Panc1 (cell line): ENCODE results near the gene NTNG1. TPM values are rescaled to one million over a fixed set of nuclear protein-coding genes. Genes with fewer than 3 reads are reported as not detected.

Experiments used
- ATAC-seq: fragments of 200-7000 bp; cut with Tn5 transposase; 2 replicates; pipeline ENCODE4 v1.9.1; 2020; ENCODE audit warnings: mild to moderate bottlenecking, moderate library complexity
- BruUV-seq: library from RNA; stranded (reverse); fragments of 400-500 nt; replicated peaks from 2 replicates; lab custom pipeline; 2021; lab: Mats Ljungman, UMichigan
- CTCF ChIA-PET: fragments of 300-600 bp; sonication (Branson Sonifier 250); formaldehyde crosslinking; loops from one replicate; lab custom pipeline; 2022; ENCODE audit warnings: antibody characterized with exemption; lab: Charles Lee
- POLR2A ChIA-PET: fragments of 300-600 bp; sonication (Branson Sonifier 250); formaldehyde crosslinking; loops from one replicate; lab custom pipeline; 2022; ENCODE audit warnings: antibody characterized with exemption; lab: Charles Lee
- DNase-seq: peaks from one replicate; pipeline ENCODE4 v3.0.0-alpha.2; 2010; ENCODE audit warnings: low read depth, low spot score
- H3K27ac ChIP-seq: 2 replicates; pipeline ENCODE4 v1.5.1; 2011; ENCODE audit warnings: mild to moderate bottlenecking, low read length, inconsistent platforms
- H3K27me3 ChIP-seq: fragments of 200-500 bp; sonication (Bioruptor generic); 2 replicates; pipeline ENCODE4 v1.6.0; 2014; ENCODE audit warnings: low read length, inconsistent platforms; ENCODE audit not compliant: control insufficient read depth, insufficient read depth
- H3K36me3 ChIP-seq: fragments of 200-500 bp; sonication (Bioruptor generic); 2 replicates; pipeline ENCODE4 v1.5.1; 2014; ENCODE audit warnings: inconsistent platforms, mild to moderate bottlenecking, low read length, moderate library complexity; ENCODE audit not compliant: control insufficient read depth, insufficient read depth
- H3K4me1 ChIP-seq: 2 replicates; pipeline ENCODE4 v1.5.1; 2011; ENCODE audit warnings: inconsistent platforms, mild to moderate bottlenecking, low read length, moderate library complexity; ENCODE audit not compliant: control insufficient read depth, insufficient read depth
- H3K4me3 ChIP-seq, 2 experiments: 2 replicates each; pipeline ENCODE4 v1.5.1; 2011 to 2012; ENCODE audit warnings: low read depth in 2 of 2, low read length in 2 of 2, mild to moderate bottlenecking in 2 of 2, inconsistent platforms in 1 of 2, moderate library complexity in 1 of 2
- H3K9me3 ChIP-seq: fragments of 200-500 bp; sonication (Bioruptor generic); 2 replicates; pipeline ENCODE4 v1.5.1; 2014; ENCODE audit warnings: low read depth, mild to moderate bottlenecking, inconsistent platforms, low read length, moderate library complexity; ENCODE audit not compliant: control insufficient read depth, insufficient read depth
- POLR2AphosphoS5 ChIP-seq: IDR thresholded peaks from 2 replicates; pipeline ENCODE4 v1.6.1; 2012; ENCODE audit warnings: mild to moderate bottlenecking, low read depth, low read length, moderate library complexity
- SIN3A ChIP-seq: IDR thresholded peaks from 2 replicates; pipeline ENCODE4 v1.6.1; 2012; ENCODE audit warnings: low read depth, mild to moderate bottlenecking, low read length, moderate library complexity, borderline replicate concordance; ENCODE audit not compliant: insufficient read depth
- TCF7L2 ChIP-seq: IDR thresholded peaks from 2 replicates; pipeline ENCODE4 v1.6.1; 2011; ENCODE audit warnings: mild to moderate bottlenecking, low read depth, low read length, inconsistent platforms
- in situ Hi-C: cut with HindIII; loops from 2 replicates; pipeline ENCODE4 v1.10.0; 2016; ENCODE audit warnings: low sequenced_read_pairs, low pct_unique_long_range_greater_than_20kb
- intact Hi-C: fragments of 100-400 bp; cut with micrococcal nuclease; formaldehyde crosslinking; loops from one replicate; pipeline ENCODE4 v1.10.0; 2022; ENCODE audit not compliant: unreplicated experiment
- total RNA-seq: library from RNA; stranded (reverse); gene quantifications from one replicate; pipeline ENCODE4 v1.2.1, GENCODE V29; 2021; ENCODE audit not compliant: unreplicated experiment
- TF ChIP-seq, protein P1 (sequence below), 2 experiments: IDR thresholded peaks; 2 replicates each; pipeline ENCODE4 v1.6.1; 2011 to 2012; ENCODE audit warnings: low read depth in 2 of 2, control low read depth in 1 of 2, low read length in 1 of 2, mild to moderate bottlenecking in 1 of 2, moderate library complexity in 1 of 2; ENCODE audit not compliant: insufficient read depth in 1 of 2
- TF ChIP-seq, protein P2 (sequence below): fragments of 450-650 bp; IDR thresholded peaks from 2 replicates; pipeline ENCODE4 v1.5.1; 2017; ENCODE audit warnings: mild to moderate bottlenecking

Gene NTNG1
- total RNA-seq, 1 experiment from 2014 or later, result 0.13 TPM

DNA sequence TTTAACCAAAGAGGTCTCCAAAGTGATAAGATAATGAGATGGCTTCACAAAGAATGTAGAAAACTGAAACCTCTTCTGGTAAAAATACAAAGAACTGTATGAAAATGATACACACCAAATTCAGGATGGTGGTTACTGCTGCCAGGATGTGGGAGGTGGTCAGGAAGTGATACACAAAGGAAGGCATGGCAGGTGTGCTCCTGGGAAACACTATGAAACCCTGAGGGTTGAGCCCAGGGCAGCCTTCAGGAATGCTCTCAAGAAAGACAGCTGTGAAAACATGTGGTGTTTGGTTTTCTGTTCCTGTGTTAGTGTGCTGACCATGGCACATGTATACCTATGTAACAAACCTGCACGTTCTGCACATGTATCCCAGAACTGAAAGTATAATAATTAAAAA lies 109.3 kb downstream of the NTNG1 start:
- no peaks in the 10 kb centered on the region for H3K27me3 ChIP-seq
- H3K4me1 ChIP-seq, result no peaks in the 10 kb centered on the region
- TF ChIP-seq, protein P1, sequence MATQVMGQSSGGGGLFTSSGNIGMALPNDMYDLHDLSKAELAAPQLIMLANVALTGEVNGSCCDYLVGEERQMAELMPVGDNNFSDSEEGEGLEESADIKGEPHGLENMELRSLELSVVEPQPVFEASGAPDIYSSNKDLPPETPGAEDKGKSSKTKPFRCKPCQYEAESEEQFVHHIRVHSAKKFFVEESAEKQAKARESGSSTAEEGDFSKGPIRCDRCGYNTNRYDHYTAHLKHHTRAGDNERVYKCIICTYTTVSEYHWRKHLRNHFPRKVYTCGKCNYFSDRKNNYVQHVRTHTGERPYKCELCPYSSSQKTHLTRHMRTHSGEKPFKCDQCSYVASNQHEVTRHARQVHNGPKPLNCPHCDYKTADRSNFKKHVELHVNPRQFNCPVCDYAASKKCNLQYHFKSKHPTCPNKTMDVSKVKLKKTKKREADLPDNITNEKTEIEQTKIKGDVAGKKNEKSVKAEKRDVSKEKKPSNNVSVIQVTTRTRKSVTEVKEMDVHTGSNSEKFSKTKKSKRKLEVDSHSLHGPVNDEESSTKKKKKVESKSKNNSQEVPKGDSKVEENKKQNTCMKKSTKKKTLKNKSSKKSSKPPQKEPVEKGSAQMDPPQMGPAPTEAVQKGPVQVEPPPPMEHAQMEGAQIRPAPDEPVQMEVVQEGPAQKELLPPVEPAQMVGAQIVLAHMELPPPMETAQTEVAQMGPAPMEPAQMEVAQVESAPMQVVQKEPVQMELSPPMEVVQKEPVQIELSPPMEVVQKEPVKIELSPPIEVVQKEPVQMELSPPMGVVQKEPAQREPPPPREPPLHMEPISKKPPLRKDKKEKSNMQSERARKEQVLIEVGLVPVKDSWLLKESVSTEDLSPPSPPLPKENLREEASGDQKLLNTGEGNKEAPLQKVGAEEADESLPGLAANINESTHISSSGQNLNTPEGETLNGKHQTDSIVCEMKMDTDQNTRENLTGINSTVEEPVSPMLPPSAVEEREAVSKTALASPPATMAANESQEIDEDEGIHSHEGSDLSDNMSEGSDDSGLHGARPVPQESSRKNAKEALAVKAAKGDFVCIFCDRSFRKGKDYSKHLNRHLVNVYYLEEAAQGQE (IDR thresholded peaks at IDR 0.05; ENCODE audit: insufficient read depth in 1 of 2, low read depth in 2 of 2, low read length in 1 of 2), result no peak
- TF ChIP-seq, protein P2, sequence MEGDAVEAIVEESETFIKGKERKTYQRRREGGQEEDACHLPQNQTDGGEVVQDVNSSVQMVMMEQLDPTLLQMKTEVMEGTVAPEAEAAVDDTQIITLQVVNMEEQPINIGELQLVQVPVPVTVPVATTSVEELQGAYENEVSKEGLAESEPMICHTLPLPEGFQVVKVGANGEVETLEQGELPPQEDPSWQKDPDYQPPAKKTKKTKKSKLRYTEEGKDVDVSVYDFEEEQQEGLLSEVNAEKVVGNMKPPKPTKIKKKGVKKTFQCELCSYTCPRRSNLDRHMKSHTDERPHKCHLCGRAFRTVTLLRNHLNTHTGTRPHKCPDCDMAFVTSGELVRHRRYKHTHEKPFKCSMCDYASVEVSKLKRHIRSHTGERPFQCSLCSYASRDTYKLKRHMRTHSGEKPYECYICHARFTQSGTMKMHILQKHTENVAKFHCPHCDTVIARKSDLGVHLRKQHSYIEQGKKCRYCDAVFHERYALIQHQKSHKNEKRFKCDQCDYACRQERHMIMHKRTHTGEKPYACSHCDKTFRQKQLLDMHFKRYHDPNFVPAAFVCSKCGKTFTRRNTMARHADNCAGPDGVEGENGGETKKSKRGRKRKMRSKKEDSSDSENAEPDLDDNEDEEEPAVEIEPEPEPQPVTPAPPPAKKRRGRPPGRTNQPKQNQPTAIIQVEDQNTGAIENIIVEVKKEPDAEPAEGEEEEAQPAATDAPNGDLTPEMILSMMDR, result no peak
- TF ChIP-seq POLR2AphosphoS5 (no peak), SIN3A (no peak), TCF7L2 (no peak)
- no peaks in the 10 kb centered on the region for H3K9me3 ChIP-seq
- ChIA-PET CTCF (no interaction called here), POLR2A (no interaction called here)
- no peak for ATAC-seq
- no TSS peak for BruUV-seq
- in situ Hi-C loops, result no loop called here
- H3K36me3 ChIP-seq, result no peaks in the 10 kb centered on the region
- H3K4me3 ChIP-seq, result no peak overlapping the region
- DNase-seq, result no peak
- intact Hi-C loops, result no loop called here
- no peak overlapping the region for H3K27ac ChIP-seq

DNA sequence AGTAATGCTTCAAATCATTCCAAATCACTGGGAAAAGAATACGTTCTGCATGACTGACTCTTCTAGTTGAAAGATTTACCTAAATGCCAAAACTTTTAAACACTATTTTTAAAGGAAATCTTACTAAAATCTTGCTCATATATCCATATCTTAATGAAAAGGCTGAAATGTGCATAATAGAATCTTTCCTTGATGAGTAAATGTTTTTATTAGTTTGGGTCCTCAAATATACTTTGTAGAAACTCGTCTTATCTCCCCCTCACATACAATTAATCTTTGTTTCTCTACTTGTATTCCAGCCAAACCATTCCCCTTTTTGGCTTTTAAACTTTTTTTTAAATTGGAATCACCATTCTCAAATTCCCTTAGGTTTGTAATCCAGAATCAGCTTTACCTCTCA lies 110.2 kb downstream of the NTNG1 start:
- Histone ChIP-seq H3K36me3 (no peaks in the 10 kb centered on the region), H3K4me1 (no peaks in the 10 kb centered on the region), H3K9me3 (no peaks in the 10 kb centered on the region), H3K27ac (no peak overlapping the region), H3K4me3 (no peak overlapping the region), H3K27me3 (no peaks in the 10 kb centered on the region)
- no TSS peak for BruUV-seq
- TF ChIP-seq, protein P2, result no peak
- no peak for TF ChIP-seq SIN3A
- no peak for TF ChIP-seq POLR2AphosphoS5
- no peak for TF ChIP-seq TCF7L2
- TF ChIP-seq, protein P1 (IDR thresholded peaks at IDR 0.05; ENCODE audit: insufficient read depth in 1 of 2, low read depth in 2 of 2, low read length in 1 of 2), result no peak
- no peak for ATAC-seq
- DNase-seq, result no peak
- POLR2A ChIA-PET, result no interaction called here
- in situ Hi-C loops, result no loop called here
- CTCF ChIA-PET, result no interaction called here
- intact Hi-C loops, result no loop called here
